ENCODE measurements around the gene TCHP.
"Not testable (repeated sequence)": the region's sequence is repeated elsewhere in the genome, so short reads cannot be mapped to it uniquely, and the experiment has no call there.

The TCHP gene

GRCh38 chr12:109899783-109900751 lies at the start of gene TCHP:
TSS of gene TCHP (plus strand) at chr12:109900274. CDS start at chr12:109903027, 2,753 bp downstream.
- H3K4me3 ChIP-seq (ENCODE audit: severe bottlenecking) = peak within 1 kb of the TSS; percentile 81
- H3K4me1 ChIP-seq (ENCODE audit: insufficient read depth, poor library complexity, severe bottlenecking) = peaks cover 12% of the 10 kb centered on the region
- no peaks in the 10 kb centered on the region for H3K27me3 ChIP-seq (ENCODE audit: insufficient read depth, poor library complexity, severe bottlenecking)
- TF ChIP-seq CTCF (IDR thresholded peaks at IDR 0.05; ENCODE audit: poor library complexity, severe bottlenecking) = peak; percentile 46
- peak within 1 kb of the TSS; percentile 69 for H3K27ac ChIP-seq (ENCODE audit: poor library complexity, severe bottlenecking)
- DNase-seq (ENCODE audit: low spot score) (no peak), ATAC-seq (ENCODE audit: low read depth) (peak; percentile 79)
- peaks cover 27% of the 10 kb centered on the region for H3K36me3 ChIP-seq (ENCODE audit: low read depth)
- H3K9me3 ChIP-seq (ENCODE audit: severe bottlenecking) = no peaks in the 10 kb centered on the region

GRCh38 chr12:109850518-109850917 lies 49.6 kb upstream of the TCHP start:
- not testable (repeated sequence) for H3K4me1 ChIP-seq (ENCODE audit: insufficient read depth, poor library complexity, severe bottlenecking); H3K27me3 ChIP-seq (ENCODE audit: insufficient read depth, poor library complexity, severe bottlenecking); H3K9me3 ChIP-seq (ENCODE audit: severe bottlenecking); H3K4me3 ChIP-seq (ENCODE audit: severe bottlenecking); DNase-seq (ENCODE audit: low spot score); H3K27ac ChIP-seq (ENCODE audit: poor library complexity, severe bottlenecking); ATAC-seq (ENCODE audit: low read depth)
- H3K36me3 ChIP-seq (ENCODE audit: low read depth) = peaks cover 15% of the 10 kb centered on the region

GRCh38 chr12:109855377-109855776 lies 44.7 kb upstream of the TCHP start:
- ATAC-seq (ENCODE audit: low read depth) = no peak
- H3K27me3 ChIP-seq (ENCODE audit: insufficient read depth, poor library complexity, severe bottlenecking) = no peaks in the 10 kb centered on the region
- TF ChIP-seq CTCF (IDR thresholded peaks at IDR 0.05; ENCODE audit: poor library complexity, severe bottlenecking) = no peak
- no peaks in the 10 kb centered on the region for H3K4me1 ChIP-seq (ENCODE audit: insufficient read depth, poor library complexity, severe bottlenecking)
- H3K9me3 ChIP-seq (ENCODE audit: severe bottlenecking) = no peaks in the 10 kb centered on the region
- H3K36me3 ChIP-seq (ENCODE audit: low read depth) = peaks cover 32% of the 10 kb centered on the region
- DNase-seq (ENCODE audit: low spot score) = no peak
- no peak overlapping the region for H3K27ac ChIP-seq (ENCODE audit: poor library complexity, severe bottlenecking)
- H3K4me3 ChIP-seq (ENCODE audit: severe bottlenecking) = no peak overlapping the region

- ATAC-seq (ENCODE audit: low read depth) (no peak), DNase-seq (ENCODE audit: low spot score) (no peak)
- Histone ChIP-seq H3K4me3 (ENCODE audit: severe bottlenecking) (no peak overlapping the region), H3K36me3 (ENCODE audit: low read depth) (peaks cover 24% of the 10 kb centered on the region), H3K27ac (ENCODE audit: poor library complexity, severe bottlenecking) (no peak overlapping the region), H3K4me1 (ENCODE audit: insufficient read depth, poor library complexity, severe bottlenecking) (no peaks in the 10 kb centered on the region), H3K9me3 (ENCODE audit: severe bottlenecking) (no peaks in the 10 kb centered on the region), H3K27me3 (ENCODE audit: insufficient read depth, poor library complexity, severe bottlenecking) (no peaks in the 10 kb centered on the region)
- TF ChIP-seq CTCF (IDR thresholded peaks at IDR 0.05; ENCODE audit: poor library complexity, severe bottlenecking) = no peak
These were observed 42.4 kb upstream of the TCHP start for GRCh38 chr12:109857715-109858114.

- Histone ChIP-seq H3K27ac (ENCODE audit: poor library complexity, severe bottlenecking) (no peak overlapping the region), H3K4me1 (ENCODE audit: insufficient read depth, poor library complexity, severe bottlenecking) (no peaks in the 10 kb centered on the region), H3K36me3 (ENCODE audit: low read depth) (peaks cover 17% of the 10 kb centered on the region; the same call in 1 of the 2 replicates), H3K4me3 (ENCODE audit: severe bottlenecking) (no peak overlapping the region), H3K27me3 (ENCODE audit: insufficient read depth, poor library complexity, severe bottlenecking) (no peaks in the 10 kb centered on the region), H3K9me3 (ENCODE audit: severe bottlenecking) (no peaks in the 10 kb centered on the region)
- DNase-seq (ENCODE audit: low spot score) = no peak
- no peak for TF ChIP-seq CTCF (IDR thresholded peaks at IDR 0.05; ENCODE audit: poor library complexity, severe bottlenecking)
- ATAC-seq (ENCODE audit: low read depth) = no peak
These were observed 41.3 kb upstream of the TCHP start for GRCh38 chr12:109858764-109859163.

Data from RWPE2 (cell line).